Stimulated activated CD8-positive, alpha-beta memory T cell treated with anti-CD3 and anti-CD28 coated beads, Interleukin-12 subunit alpha, Interleukin-12 subunit beta, amount 100 ng/mL, for 4 hours (primary cell): ENCODE data around the gene EIF3D.

Experiments
- DNase-seq: peaks from one replicate; pipeline ENCODE4 v3.0.0-alpha.2; 2020; ENCODE audit warnings: low read depth

Gene EIF3D

DNA sequence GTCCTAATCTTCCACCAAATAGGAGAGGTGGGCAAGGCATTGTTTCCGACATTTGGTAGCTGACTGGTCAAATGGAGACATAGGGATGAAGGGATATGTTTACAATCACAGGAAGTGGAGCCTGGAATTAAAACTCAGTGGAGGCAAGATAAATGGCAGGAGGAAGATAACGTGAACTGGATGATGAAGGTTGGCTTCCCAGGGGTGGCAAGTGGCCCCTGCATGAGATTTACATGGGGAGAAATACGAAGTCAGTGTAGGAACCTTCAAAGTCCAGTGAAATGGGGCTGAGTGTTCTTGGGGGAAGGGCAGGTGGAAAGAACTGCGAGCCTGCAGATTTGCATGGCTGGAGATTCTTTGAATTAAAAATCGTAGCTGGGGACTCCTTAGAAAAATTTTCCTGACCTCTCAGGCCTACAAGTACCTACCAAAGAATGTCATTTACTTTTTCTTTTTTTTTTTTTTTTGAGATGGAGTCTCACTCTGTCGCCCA is 21.4 kb downstream of the EIF3D start:
- no peak for DNase-seq

DNA sequence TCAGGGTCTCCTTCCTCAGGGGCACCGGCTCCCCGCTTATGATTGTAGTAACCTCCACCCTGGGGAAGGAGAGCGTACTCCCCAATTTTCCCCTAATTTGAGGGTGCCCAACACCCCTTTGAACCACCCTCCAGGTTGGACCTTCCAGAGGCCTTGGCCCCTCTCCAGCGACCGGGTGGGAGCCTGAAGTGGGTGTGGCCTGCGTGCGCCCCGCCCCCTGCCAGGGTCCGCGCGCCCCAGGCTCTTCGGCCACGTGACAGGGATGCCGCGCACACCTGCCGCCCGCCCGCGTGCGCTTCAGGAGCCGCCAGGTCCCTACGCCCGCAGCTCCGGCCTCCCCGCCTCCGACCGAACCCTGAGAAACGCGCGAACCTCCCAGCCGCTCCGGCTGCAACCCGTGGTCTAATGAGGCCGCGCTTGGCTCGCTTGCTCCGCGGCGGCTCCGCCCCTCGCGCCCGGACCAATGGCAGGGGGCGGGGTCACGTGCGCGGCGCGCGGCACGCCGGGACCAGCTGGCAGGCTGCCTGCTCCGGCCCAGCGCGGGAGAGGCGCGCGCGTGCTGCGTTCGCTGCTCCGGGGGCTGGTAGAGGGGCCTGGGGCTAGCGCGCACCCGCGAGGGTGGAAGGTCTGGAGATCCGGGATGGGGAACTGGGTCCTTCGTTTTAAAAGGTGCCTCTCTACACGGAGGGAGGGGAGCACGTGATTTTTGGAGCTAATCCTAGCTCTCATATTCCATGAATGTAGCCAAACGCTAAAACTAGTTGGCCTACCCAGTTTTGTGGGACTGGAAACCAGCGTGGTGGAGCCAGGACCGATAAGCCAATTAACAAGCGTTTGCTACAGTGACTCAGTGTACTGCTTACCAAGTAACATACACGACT is 22.1 kb downstream of the EIF3D start, which contains the start of gene FOXRED2:
TSS of gene FOXRED2 (minus strand) at position 404 of the 881 bp plus-strand sequence. CDS start 618 bp downstream, outside the sequence.
- peak; percentile 82 for DNase-seq

DNA sequence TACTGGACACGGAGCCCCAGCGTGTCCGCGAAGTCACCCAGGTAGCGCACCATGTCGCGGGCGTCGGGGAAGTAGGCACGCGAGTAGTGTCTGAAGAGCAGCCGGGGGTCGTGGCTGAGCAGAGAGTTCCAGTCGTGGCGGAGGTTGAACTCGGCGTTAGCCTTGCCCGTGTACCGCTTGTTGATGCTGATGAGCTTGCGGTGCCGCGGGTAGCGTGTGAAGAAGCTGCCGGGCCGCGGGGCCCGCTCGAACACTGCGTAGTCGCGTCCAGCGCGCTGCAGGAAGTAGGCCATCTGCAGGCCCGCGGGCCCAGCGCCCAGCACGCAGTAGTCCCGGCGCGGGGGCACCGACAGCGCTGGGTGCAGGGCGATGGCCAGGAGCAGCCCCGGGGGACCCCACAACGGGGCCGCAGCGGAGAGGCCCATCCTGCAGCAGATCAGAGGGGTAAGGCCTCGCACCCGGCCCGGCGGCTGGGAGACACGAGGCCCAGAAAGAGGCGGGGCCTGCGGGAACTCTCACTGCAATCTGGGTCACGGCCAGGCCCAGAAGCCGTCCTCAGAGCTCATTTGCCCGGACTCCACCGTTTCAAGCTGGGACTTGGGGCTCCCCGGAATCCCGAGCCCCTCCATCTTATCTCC is 22.8 kb downstream of the EIF3D start:
- DNase-seq, result no peak

DNA sequence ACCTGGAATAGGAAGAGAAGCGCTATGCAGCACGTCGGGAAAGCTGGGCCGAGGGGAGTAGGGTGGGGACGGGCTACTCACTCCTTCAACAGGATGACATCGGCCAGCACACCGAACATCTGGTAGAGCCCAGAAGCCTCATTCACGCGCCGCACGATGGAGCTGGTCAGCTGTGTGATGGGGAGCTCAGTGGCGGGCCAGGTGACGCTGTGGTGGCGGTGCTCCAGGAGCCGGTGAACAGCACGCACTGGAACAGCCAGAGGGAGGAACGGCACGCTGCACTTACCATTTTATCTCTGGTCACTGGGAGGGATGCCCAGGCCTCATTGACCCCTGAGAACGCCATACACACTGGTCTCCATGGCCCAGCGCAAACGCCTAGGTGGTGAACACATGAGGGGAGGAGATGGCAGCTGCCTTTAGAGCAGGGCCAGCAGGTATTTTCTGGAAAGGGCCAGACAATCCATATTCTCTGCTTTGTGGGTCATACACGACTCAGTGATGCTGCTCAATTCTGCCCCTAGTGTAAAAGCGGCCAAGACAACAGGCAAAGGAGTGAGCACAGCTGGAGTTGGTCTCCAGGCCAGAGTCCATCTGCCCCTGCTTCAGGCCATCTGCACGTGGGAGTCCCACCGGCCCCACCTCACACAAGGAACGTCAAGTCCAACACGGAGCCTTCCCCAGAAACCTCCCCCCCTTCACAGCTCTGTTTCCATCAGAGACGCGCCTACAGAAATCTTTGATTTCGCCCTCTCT is 30.9 kb downstream of the EIF3D start:
- no peak for DNase-seq

DNA sequence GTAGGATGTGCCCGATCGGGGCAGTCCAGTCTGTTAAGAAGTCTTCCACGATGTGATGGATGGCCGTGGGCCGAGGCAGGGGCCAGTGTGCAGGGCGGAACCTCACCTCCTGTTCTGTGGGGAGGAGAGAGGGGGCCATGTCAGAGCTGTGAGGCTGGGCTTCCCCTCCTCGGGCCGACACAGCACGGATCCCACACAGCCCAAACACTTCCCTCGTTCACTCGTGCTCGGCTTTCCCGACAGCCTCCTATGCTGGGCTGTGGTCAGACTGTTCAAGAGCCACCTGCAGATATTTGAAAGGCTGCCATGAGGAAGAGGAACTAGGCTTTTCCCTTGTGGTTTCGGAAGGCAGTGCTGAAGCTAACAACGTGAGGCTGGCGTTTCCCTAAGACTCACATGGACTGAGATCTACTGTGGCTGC is 35.3 kb downstream of the EIF3D start:
- DNase-seq, result no peak

DNA sequence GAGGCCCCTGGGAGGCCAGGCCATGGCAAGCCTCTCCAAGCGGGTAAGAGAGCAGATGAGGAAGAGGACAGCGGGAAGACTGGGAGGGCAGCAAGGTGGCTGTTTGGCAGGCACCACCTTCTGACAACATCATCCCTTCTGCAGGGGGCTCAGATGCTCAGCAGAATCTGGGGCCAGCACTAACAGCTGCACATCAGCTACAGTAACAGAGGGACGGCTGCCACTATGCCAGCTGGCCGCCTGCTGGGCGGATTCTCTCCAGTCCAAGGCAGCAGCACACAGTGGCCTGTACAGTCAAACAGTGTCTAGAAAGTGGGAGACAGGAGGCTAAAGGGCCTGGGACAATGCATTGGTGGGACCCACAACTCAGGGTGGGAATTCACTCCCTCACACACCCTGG is 36.9 kb downstream of the EIF3D start:
- DNase-seq, result no peak

DNA sequence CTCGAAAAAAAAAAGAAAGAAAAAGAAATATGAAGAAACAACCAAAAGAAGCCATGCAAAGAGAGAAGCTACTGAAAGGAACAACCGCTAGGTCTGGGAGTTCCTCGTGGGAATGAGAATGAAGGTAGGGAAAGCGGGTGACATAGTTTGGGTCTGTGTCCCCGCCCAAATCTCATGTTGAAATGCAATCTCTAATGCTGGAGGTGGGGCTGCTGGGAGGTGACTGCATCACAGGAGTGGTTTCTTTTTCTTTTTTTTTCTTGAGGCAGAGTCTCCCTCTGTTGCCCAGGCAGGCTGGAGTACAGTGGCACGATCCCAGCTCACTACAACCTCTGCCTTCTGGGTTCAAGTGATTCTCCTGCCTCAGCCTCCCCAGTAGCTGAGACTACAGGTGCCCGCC is 37.8 kb downstream of the EIF3D start:
- DNase-seq, result no peak

DNA sequence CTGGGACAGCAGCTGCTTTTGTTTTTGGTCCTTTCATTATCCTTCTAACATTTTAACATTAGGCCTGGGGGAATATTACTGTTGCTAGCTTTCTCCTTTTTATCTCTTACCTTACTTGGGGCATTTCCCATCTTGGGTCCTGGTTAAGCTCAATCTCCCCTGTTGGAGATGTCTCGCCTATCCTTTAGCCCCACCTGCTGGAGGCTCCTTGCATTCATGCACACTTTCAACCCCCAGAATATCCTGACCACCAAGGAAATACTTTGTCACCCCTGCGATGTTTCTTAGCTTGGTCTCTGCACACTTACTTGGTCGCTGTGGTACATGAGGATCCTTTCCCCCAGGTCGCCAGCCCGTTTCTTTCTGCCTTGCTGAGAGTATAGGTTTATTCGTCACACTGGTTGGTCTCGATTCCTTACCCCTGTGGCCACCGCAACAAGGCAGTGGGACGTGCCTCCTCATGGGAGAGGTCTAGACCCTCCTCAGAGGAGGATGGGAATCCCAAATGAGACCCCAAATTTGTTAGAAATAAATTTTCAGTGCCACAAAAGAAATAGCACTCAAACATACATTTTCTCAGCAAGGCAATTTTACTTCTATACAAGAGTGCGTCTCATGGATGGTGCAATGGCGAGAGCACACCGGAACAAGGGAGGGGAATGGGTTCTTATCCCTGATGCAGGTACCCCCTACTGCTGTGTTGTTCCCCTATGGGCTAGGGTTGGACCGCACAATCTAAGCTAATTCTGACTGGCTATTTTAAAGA is 42.2 kb downstream of the EIF3D start:
- DNase-seq, result peak; percentile 39

DNA sequence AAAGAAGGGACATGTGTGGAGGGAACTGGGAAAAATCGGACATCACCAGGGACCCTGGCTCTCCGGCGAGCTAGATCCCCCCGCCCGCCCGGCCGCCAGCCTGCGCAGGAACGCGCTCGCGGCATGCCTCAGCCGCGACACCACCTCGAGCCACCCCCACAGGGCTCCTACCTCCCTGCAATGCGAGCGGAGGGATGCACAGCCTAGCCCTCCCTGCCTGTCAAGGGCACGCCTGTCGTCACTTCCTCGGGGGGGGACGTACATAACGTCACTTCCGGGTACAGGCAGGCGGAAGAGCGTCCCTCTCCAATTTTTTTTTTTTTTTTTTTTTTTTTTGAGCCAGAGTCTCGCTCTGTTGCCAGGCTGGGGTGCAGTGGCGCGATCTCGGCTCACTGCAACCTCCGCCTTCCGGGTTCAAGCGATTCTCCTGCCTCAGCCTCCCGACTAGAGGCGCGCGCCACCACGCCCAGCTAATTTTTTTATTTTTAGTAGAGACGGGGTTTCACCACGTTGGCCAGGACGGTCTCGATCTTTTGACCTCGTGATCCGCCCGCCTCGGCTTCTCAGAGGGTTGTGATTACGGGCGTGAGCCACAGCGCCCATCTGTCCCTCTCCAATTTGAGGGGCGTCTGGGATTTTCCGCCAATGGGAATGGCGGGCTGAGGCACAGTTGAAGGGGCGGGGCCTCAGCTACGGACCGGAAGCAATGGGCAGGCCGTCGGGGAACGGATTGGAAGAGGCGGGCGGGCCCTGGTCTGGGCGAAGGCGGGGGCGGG is 47.4 kb downstream of the EIF3D start, which contains the start of gene TXN2:
TSS of gene TXN2 (minus strand) at position 248 of the 776 bp plus-strand sequence. CDS start 803 bp downstream, outside the sequence.
- peak; percentile 88 for DNase-seq

DNA sequence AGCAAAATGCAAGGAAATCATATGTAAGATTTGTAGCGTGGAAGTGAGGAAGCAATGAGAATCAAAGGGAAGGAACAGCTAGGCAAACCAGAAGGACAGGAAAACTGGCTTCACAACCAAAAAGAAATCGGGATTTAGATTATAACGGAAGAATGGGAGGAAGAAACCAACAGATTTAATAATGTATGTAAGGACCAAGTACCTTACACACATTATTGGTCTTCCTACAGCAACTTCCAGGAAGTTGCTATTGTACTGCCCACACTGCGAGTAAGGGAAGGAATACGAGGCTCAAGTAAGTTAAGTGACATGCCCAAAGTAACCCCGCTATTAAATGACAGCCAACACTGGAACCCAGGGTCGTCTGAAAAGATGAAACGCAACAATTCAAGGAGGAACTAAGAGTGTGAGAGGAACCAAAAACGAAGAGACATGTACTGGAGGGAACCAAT is 48.0 kb downstream of the EIF3D start:
- no peak for DNase-seq

DNA sequence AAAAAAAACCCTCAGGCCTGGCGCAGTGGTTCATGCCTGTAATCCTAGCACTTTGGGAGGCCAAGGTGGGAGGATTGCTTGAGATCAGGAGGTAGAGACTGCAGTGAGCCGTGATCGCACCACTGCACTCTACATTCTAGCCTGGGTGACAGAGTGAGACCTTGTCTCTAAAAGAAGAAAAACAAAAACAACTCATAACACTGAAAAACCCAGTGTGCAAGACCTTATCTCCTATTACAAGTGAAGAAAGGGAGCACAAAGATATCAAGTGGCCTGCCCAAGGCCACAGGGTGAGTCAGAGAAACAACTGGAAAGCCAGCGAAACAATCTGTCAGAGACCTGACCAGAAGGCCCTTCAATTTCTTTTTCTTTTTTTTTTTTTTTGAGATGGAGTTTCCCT is 50.0 kb downstream of the EIF3D start:
- no peak for DNase-seq

DNA sequence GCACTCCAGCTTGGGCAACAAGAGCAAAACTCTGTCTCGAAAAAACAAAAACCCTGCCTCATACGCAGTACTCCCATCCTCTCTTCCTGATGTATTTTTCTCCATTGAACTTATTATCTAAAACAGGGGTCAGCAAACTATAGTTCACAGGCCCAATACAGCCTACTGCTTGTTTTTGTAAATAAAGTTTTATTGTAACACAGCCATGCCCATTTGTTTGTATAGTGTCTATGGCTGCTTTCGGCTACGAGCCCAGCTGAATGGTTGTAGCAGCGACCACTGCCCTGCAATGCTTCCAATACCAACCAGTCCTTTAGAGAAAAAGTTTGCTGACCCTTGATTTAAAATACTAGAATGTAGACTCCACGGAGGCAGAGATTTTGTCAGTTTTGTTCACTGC is 53.6 kb downstream of the EIF3D start:
- DNase-seq, result no peak

DNA sequence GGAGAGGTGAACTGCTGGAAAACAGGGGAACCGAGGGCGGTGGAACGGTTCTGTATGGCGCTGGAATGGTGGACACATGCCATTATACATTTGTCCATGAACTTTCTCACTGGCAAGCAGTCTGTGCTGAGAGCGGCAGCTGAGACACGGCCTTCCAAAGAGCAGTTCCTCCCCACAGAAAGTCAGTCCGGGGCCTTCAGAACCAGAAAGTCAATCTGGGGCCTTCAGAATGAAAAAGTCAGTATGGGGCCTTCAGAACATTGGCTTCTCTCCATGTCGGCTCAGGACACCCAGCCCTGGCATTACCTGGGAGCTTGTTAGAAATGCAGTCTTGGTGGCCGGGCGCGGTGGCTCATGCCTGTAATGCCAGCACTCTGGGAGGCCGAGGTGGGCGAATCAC is 56.3 kb downstream of the EIF3D start:
- no peak for DNase-seq

DNA sequence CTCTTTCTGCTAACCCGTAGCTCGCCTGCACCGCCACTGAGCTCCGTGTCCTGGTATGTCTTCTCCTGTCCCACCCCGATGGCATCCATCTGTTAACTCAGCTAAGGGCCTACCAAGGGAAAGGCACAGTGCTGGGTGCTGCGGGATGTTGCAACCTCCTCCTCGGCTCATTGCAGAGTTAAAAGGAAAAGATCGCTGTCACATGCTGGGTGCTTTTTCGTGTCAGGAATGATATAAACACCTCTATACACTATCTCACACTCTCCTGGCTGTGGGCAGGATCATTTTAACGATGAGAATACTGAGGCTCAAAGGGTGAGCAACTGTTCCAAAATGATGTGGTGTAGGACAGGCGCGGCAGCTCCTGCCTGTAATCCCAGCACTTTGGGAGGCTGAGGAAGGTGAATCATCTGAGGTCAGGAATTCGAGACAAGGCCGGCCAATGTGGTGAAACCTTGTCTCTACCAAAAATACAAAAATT is 57.6 kb downstream of the EIF3D start:
- DNase-seq, result no peak

DNA sequence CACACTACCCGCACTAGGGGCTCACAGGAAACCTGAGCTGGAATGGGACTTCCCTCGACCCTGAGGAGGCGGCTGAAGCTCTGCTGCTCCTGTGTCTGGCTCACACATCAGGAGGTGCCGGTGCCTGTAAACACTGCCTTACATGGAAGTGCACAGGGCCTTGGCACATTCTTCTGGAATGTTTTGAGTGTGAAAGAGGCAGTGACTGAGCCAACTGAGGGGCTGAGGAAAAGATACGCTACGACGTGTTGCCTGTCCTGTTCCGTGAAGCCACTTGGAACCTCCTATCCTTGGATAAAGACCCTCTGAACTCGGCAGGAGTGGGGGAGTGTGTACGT is 58.0 kb downstream of the EIF3D start:
- no peak for DNase-seq

DNA sequence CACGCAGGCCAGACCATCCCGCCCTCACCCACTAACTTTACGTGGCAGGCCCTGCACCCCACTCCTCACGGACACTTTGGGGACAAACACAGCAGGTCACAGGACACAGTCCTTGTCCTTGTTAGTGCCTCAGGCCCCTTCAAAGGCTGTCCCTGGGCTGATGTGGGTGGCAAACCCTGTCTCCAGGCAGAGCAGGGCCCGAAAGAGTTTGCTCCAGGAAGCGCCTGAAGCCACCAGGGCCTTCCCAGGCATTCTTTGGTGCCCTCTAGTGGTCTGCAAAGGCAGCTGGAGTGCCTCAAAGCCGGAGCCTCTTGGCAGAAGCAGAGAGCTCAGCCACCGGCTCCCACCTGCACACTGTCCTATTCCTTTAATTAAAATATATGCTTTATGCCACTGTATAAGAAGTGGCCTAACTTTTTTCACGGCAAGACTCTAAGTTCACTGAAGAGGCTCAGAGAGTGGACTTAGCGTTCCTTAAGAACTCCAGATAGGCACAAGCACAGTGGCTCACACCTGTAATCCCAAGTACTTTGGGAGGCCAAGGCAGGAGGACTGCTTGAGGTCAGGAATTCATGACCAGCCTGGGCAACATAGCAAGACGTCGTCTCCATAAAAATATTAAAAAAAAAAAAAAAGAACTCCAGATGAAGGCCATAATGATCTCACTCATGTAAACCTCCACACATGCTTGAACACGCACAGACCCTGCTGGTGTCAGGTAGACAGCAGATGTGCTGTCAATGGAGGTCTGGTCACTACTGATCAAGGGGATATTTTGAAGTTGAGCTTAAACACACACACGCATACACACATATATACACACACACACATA is 58.6 kb downstream of the EIF3D start:
- peak; percentile 62 for DNase-seq

DNA sequence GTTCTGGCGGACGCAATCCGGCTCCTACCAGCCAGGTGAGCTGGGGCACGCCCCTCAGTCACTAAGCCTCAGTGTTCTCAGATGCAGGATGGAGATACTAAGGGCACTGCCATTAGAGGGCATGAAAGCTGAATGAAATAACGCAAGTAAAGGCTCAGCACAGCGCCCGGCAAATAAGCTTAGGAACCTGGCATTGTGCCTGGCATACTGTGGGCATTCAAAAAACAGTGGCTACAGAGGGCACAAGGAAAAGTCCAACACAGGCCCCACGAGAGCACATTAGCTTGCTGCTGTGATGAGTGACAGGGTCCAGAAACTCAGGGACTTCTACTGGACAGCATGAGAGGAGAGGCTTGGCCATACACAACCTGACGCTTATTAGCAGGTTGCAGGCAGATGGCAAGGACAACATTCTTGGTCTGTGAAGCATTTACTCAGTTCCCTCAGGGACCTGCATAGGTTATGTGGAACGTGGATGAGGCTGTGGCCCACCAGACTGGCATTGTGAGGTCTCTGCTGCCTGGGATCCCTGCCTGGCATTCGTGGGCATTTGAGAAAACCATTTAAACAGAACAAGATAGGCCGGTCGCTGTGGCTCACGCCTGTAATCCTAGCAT is 59.8 kb downstream of the EIF3D start:
- DNase-seq, result no peak

DNA sequence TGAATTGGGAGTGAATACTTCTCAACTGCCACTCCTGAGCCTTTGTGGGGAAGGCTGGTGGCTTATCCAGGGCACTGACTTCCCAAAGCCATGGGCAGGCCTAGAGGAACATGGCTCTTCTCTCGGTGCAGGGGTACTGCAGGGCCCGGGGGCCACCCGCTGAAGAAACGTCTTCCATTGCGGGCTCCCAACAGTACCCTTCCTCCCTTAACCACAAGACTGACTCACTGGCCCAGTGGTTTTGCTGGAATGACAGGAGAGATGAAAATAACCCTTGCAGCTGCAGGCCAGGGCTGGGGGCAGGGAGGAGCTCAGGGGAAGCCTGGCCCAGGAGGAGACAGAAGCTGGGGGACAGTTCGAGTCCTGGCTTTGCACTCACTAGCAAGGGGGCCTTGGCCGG is 61.0 kb downstream of the EIF3D start:
- DNase-seq, result no peak
